Endothelial cell (in vitro differentiated cells): ENCODE measurements around the gene SASH1. TPM values are rescaled to one million over a fixed set of nuclear protein-coding genes. Genes with fewer than 3 reads are reported as not detected.

Experiments
- DNase-seq: peaks from one replicate; pipeline ENCODE4 v3.0.0; 2021; ENCODE audit warnings: low spot score
- H3K27ac Mint-ChIP-seq: one replicate; pipeline ENCODE4 v1.8.0; 2021; ENCODE audit warnings: mixed read lengths, inconsistent platforms; ENCODE audit not compliant: unreplicated experiment
- H3K27me3 Mint-ChIP-seq: one replicate; pipeline ENCODE4 v1.8.0; 2021; ENCODE audit warnings: mild to moderate bottlenecking, moderate library complexity, mixed read lengths, inconsistent platforms; ENCODE audit not compliant: unreplicated experiment
- H3K36me3 Mint-ChIP-seq: one replicate; pipeline ENCODE4 v1.8.0; 2021; ENCODE audit warnings: mild to moderate bottlenecking, low read depth, mixed read lengths, inconsistent platforms; ENCODE audit not compliant: unreplicated experiment
- H3K4me1 Mint-ChIP-seq: one replicate; pipeline ENCODE4 v1.8.0; 2021; ENCODE audit warnings: mild to moderate bottlenecking, mixed read lengths, inconsistent platforms; ENCODE audit not compliant: unreplicated experiment
- H3K4me3 Mint-ChIP-seq: one replicate; pipeline ENCODE4 v1.8.0; 2021; ENCODE audit warnings: mild to moderate bottlenecking, mixed read lengths, inconsistent platforms; ENCODE audit not compliant: unreplicated experiment
- H3K9me3 Mint-ChIP-seq: one replicate; pipeline ENCODE4 v1.8.0; 2021; ENCODE audit warnings: mixed read lengths, inconsistent platforms; ENCODE audit not compliant: unreplicated experiment
- CTCF ChIP-seq: fragments of 200-600 bp; sonication (generic); IDR thresholded peaks from one replicate; pipeline ENCODE4 v1.5.0; 2021; ENCODE audit warnings: antibody characterized with exemption; ENCODE audit not compliant: unreplicated experiment
- total RNA-seq: library from RNA; stranded (reverse); fragmentation: NEBNext Ultra II Directional; extraction: Animal tissue kit (Norgen Biotek cat#: 25700); gene quantifications from one replicate; pipeline ENCODE4 v1.2.1, GENCODE V29; 2021; ENCODE audit not compliant: unreplicated experiment

SASH1 gene
- total RNA-seq, 1 donor from 2014 or later: 138 TPM

GRCh38 chr6:148572676-148573335 lies 230.2 kb downstream of the SASH1 start:
- Mint-ChIP-seq H3K27me3 (no peaks in the 10 kb centered on the region), H3K27ac (no peak overlapping the region), H3K4me1 (peaks cover 7% of the 10 kb centered on the region), H3K36me3 (no peaks in the 10 kb centered on the region), H3K4me3 (no peak overlapping the region), H3K9me3 (no peaks in the 10 kb centered on the region)
- no peak for TF ChIP-seq CTCF
- no peak for DNase-seq

DNA sequence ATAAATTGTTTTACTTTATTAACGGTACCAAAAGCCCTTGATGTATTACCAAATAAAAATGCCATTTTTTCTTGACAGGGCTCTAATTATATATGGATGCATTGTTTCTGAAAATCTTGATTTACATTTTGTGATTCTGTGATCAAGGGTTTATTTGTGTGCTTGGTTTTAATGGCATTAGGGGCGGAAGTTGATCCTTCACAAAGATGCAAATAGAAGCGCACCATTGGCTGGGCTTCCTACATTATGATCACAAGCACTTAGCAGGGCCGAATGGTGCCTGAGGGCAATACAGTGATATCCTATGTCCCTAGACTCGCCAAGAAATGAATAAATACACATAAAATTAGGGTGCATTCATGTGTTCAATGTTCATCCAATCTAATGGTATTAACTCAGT lies 231.3 kb downstream of the SASH1 start:
- TF ChIP-seq CTCF: no peak
- no peaks in the 10 kb centered on the region for H3K36me3 Mint-ChIP-seq
- H3K27ac Mint-ChIP-seq: no peak overlapping the region
- no peaks in the 10 kb centered on the region for H3K9me3 Mint-ChIP-seq
- H3K4me3 Mint-ChIP-seq: no peak overlapping the region
- DNase-seq: no peak
- H3K27me3 Mint-ChIP-seq: no peaks in the 10 kb centered on the region
- H3K4me1 Mint-ChIP-seq: peaks cover 7% of the 10 kb centered on the region

- H3K27ac Mint-ChIP-seq: no peak overlapping the region
Measured at GRCh38 chr6:148577687-148578488, 235.2 kb downstream of the SASH1 start.

GRCh38 chr6:148578489-148578814 lies 235.8 kb downstream of the SASH1 start:
- Mint-ChIP-seq H3K27ac (no peak overlapping the region), H3K36me3 (no peaks in the 10 kb centered on the region), H3K9me3 (no peaks in the 10 kb centered on the region), H3K27me3 (no peaks in the 10 kb centered on the region), H3K4me1 (no peaks in the 10 kb centered on the region), H3K4me3 (no peak overlapping the region)
- DNase-seq: no peak
- TF ChIP-seq CTCF: no peak

More at GRCh38 chr6:148577687-148578488, 235.2 kb downstream of the SASH1 start:
- no peaks in the 10 kb centered on the region for H3K27me3 Mint-ChIP-seq
- no peaks in the 10 kb centered on the region for H3K36me3 Mint-ChIP-seq
- DNase-seq: peak; percentile 73
- no peaks in the 10 kb centered on the region for H3K4me1 Mint-ChIP-seq
- no peak for TF ChIP-seq CTCF
- no peaks in the 10 kb centered on the region for H3K9me3 Mint-ChIP-seq
- H3K4me3 Mint-ChIP-seq: no peak overlapping the region
